ENCODE results near the gene ARPC2.

- no peak for TF ChIP-seq PKNOX1 (IDR thresholded peaks at IDR 0.05)
- TF ChIP-seq SP1 (IDR thresholded peaks at IDR 0.05), result no peak
- TF ChIP-seq BHLHE40 (IDR thresholded peaks at IDR 0.05; ENCODE audit: borderline replicate concordance), result no peak
- no peak for TF ChIP-seq LEF1 (IDR thresholded peaks at IDR 0.05; ENCODE audit: borderline replicate concordance)
- TF ChIP-seq HDGF (IDR thresholded peaks at IDR 0.05; ENCODE audit: borderline replicate concordance), result no peak
- no peak for TF ChIP-seq ELF4 (IDR thresholded peaks at IDR 0.05)
- TF ChIP-seq FOXA1 (IDR thresholded peaks at IDR 0.05), result no peak
- TF ChIP-seq FOXK2 (IDR thresholded peaks at IDR 0.05), result no peak
- no peak for TF ChIP-seq L3MBTL2 (conservative IDR thresholded peaks at IDR 0.05)
Observed at GRCh38 chr2:218259099-218259961, 42.3 kb downstream of the ARPC2 start.

All from HEK293T (cell line).